GM23338 (cell line): ENCODE measurements around the gene OR6N1.

Source experiments
- EZH2 ChIP-seq: fragments of 200-600 bp; sonication (generic); IDR thresholded peaks from one replicate; pipeline ENCODE4 v1.8.0; 2017; ENCODE audit warnings: antibody characterized with exemption, mild to moderate bottlenecking, low read depth; ENCODE audit not compliant: unreplicated experiment
- EZH2phosphoT487 ChIP-seq: fragments of 200-600 bp; sonication (generic); IDR thresholded peaks from one replicate; pipeline ENCODE4 v1.8.1; 2018; ENCODE audit warnings: antibody characterized with exemption; ENCODE audit not compliant: unreplicated experiment
- NANOG ChIP-seq: IDR thresholded peaks from 2 replicates; pipeline ENCODE4 v1.6.1; 2016; ENCODE audit warnings: antibody characterized with exemption, borderline replicate concordance
- ZNF331 ChIP-seq: fragments of 250-450 bp; sonication (Bioruptor Pico); IDR thresholded peaks from 2 replicates; pipeline ENCODE4 v1.5.0; 2020; ENCODE audit warnings: low read depth, mild to moderate bottlenecking, moderate library complexity
- TF ChIP-seq, protein P1 (sequence below): IDR thresholded peaks from one replicate; pipeline ENCODE4 v1.6.1; 2018; ENCODE audit warnings: antibody characterized with exemption; ENCODE audit not compliant: unreplicated experiment
- TF ChIP-seq, protein P2 (sequence below), 2 experiments: fragments of 200-600 bp in 1 of 2; sonication (generic) in 1 of 2; conservative IDR thresholded peaks; 2 replicates each; pipeline versions ENCODE4 v1.5.1 to v1.6.1; 2016 to 2017; ENCODE audit warnings: antibody characterized with exemption in 2 of 2, low read depth in 2 of 2, mild to moderate bottlenecking in 2 of 2, moderate library complexity in 1 of 2

DNA sequence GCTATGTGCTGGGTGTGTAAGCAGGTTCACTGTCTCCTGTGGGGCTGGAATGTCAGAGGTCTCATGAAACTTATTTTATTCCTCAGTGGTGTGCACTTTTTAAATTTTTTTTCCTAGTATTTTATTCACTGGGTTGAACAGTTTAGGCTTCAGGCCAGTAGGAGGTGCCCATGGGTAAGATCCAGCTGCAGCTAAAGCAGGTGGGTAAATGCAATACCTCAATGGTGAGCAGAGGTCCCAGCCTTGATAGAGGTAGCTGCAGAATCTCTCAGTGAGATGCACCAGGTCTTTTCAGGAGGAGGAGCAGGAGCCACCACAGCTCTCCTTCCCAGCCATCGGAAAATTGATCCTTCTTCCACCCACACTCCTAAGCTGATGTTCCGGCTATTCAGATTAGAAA lies 21.6 kb upstream of the OR6N1 start:
- TF ChIP-seq, protein P1, sequence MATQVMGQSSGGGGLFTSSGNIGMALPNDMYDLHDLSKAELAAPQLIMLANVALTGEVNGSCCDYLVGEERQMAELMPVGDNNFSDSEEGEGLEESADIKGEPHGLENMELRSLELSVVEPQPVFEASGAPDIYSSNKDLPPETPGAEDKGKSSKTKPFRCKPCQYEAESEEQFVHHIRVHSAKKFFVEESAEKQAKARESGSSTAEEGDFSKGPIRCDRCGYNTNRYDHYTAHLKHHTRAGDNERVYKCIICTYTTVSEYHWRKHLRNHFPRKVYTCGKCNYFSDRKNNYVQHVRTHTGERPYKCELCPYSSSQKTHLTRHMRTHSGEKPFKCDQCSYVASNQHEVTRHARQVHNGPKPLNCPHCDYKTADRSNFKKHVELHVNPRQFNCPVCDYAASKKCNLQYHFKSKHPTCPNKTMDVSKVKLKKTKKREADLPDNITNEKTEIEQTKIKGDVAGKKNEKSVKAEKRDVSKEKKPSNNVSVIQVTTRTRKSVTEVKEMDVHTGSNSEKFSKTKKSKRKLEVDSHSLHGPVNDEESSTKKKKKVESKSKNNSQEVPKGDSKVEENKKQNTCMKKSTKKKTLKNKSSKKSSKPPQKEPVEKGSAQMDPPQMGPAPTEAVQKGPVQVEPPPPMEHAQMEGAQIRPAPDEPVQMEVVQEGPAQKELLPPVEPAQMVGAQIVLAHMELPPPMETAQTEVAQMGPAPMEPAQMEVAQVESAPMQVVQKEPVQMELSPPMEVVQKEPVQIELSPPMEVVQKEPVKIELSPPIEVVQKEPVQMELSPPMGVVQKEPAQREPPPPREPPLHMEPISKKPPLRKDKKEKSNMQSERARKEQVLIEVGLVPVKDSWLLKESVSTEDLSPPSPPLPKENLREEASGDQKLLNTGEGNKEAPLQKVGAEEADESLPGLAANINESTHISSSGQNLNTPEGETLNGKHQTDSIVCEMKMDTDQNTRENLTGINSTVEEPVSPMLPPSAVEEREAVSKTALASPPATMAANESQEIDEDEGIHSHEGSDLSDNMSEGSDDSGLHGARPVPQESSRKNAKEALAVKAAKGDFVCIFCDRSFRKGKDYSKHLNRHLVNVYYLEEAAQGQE = no peak
- TF ChIP-seq, protein P2, sequence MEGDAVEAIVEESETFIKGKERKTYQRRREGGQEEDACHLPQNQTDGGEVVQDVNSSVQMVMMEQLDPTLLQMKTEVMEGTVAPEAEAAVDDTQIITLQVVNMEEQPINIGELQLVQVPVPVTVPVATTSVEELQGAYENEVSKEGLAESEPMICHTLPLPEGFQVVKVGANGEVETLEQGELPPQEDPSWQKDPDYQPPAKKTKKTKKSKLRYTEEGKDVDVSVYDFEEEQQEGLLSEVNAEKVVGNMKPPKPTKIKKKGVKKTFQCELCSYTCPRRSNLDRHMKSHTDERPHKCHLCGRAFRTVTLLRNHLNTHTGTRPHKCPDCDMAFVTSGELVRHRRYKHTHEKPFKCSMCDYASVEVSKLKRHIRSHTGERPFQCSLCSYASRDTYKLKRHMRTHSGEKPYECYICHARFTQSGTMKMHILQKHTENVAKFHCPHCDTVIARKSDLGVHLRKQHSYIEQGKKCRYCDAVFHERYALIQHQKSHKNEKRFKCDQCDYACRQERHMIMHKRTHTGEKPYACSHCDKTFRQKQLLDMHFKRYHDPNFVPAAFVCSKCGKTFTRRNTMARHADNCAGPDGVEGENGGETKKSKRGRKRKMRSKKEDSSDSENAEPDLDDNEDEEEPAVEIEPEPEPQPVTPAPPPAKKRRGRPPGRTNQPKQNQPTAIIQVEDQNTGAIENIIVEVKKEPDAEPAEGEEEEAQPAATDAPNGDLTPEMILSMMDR (conservative IDR thresholded peaks at IDR 0.05; ENCODE audit: low read depth in 2 of 2) = peak; percentile 70 to 84
- TF ChIP-seq ZNF331 (CRISPR knock-in tag) (no peak), NANOG (no peak), EZH2 (no peak), EZH2phosphoT487 (no peak)
